DMS 273 (cell line): ENCODE results near the gene ZFP69.
"Not testable (repeated sequence)": the region's sequence is repeated elsewhere in the genome, so short reads cannot be mapped to it uniquely, and the experiment has no call there.

Source experiments
- DNase-seq: peaks from one replicate; lab custom pipeline; 2025; ENCODE audit not compliant: unreplicated experiment; lab: John Stamatoyannopoulos, UW

ZFP69 gene

DNA sequence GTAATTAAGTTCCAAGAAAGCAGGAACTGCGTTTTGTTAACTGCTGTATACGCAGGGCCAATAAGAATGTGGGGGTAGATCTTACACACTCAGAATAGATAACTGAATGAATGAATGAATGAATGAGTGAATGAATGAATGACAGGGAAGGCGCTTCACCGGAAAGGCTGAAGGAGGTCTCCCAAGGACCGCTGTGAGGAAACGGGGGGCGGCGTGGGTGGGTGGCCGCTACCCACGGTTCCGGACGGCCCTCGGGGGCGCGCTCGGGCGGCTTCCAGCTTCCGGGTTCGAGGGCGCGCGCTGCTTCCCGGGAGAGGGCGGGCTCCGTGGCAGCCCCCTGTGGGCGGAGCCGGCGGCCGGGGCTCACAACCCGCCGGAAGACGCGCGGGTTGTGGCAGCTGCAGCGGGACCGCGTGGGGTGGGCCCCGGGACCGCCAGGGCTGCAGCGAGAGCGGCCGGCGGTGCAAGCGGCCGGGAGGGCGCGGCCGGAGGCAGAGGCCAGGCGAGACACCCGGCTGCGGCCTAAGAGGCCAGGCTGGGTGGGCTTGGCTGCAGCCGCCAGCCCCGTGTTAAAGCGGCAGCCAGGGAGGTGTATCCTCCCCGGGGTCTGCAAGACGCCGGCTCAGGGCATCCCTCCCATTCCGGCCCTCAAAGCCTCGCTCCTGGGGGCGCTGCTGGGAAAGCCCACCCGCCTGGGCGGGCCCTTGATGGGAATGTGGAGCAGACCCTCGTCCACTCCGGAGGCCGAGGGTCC, at the start of gene ZFP69:
Gene ZFP69, plus strand, starts transcription at position 367 of the 754 bp plus-strand sequence. CDS start 2,072 bp downstream, outside the sequence.
- DNase-seq, result peak; percentile 100

DNA sequence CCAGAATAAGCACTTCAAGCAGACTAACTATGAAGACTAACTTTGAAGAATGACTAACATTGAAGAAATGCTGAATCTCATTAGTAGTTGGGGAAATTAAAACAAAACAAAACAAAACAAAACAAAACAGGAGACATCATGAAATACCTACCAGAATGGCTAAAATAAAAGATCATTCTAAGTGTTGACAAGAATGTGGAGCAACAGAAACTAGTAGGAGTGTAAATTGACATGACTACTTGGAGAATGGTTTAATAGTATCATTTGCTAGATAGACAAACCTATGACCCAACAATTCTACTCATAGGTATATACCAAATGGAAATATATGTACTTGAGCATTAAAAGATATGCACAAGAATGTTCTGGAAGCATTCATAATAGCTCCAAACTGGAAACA, 45.7 kb upstream of the ZFP69 start:
- no peak for DNase-seq

DNA sequence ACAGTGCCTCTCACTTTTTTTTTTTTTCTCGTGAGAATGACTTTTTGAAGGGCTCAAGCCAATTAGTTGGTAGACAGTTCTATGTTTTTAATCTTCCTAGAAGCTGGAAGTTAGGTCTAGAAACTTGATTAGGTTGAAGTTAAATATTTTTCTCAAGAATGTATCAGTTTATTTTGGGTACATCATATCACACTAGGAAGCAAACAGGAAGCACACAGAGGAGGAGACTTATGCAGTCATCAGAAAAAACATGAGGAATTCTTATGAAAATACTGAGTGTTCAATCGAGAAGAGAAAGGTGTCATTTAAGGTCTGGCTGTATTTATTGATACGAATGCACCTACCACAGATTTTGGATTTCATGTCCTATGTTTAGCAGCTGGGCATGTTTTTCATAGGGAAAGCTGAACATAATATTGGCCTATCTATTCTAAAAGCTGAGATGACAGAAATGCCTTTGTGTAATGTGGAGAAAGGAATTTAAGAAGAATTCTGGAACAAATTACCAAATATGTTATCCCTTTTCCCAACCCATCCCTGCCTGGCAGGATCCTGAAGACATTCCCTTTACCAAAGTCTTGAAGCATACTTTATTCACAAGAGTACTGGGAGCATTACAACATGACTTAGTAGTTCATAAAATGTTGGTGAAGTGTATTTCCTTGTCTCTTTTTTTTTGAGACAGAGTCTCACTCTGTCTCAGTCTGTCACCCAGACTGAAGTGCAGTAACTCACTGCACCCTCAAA, 44.3 kb upstream of the ZFP69 start:
- no peak for DNase-seq

DNA sequence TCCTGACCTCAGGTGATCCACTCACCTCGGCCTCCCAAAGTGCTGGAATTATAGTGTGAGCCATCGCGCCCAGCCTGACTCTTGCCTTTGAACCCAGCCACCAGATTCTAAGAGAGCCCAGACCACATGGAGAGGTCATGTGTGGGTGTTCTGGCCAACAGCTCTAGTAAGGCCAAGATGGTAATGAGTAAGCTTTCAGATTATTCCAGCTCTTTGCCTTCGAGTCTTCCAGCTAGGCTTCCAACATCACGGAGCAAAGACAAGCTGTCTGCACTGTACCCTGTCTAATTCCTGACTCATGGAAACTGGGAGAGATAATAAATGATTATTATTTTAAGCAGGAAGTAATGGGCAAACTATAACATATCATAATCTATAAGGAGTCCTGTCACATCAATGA, 41.6 kb upstream of the ZFP69 start:
- DNase-seq, result no peak

- DNase-seq, result no peak
Observed at GRCh38 chr1:40435876-40436275, 41.2 kb upstream of the ZFP69 start.

DNA sequence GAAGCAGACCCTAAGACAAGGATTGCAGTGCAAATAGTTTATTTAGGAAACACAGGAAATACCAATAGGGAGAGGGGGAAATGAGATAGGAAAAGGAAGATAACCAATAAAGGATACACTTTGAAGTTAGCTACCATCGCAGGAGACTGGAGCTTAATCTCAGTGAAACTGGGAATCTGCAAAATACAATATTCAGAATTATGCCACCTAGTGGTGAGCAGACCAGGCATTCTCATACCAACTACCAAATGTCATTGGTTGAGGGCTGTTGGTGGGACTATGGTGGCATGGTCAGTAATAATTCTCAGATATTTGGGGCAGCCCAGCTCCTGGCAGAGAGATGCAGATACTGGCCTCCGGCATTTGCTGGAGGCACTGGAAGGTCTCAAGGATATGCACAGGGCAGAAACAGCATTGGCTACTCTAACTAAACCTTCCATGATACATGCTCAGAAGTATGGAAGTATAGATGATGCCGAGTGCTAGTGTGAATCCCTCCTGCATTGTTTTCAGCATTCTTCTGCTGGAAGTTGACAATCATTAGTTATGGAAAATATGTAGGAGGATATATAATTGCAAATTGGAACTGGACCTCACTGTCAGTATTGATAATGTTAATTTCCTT, 38.6 kb upstream of the ZFP69 start:
- DNase-seq, result peak; percentile 99

GRCh38 chr1:40439247-40439646, 37.8 kb upstream of the ZFP69 start:
- no peak for DNase-seq

- DNase-seq, result peak; percentile 100
Observed at GRCh38 chr1:40449684-40450494, 27.2 kb upstream of the ZFP69 start, which contains the start of gene ZFP69B. Gene ZFP69B, plus strand, starts transcription at chr1:40450476. Its CDS starts 486 bp downstream, at chr1:40450962.

DNA sequence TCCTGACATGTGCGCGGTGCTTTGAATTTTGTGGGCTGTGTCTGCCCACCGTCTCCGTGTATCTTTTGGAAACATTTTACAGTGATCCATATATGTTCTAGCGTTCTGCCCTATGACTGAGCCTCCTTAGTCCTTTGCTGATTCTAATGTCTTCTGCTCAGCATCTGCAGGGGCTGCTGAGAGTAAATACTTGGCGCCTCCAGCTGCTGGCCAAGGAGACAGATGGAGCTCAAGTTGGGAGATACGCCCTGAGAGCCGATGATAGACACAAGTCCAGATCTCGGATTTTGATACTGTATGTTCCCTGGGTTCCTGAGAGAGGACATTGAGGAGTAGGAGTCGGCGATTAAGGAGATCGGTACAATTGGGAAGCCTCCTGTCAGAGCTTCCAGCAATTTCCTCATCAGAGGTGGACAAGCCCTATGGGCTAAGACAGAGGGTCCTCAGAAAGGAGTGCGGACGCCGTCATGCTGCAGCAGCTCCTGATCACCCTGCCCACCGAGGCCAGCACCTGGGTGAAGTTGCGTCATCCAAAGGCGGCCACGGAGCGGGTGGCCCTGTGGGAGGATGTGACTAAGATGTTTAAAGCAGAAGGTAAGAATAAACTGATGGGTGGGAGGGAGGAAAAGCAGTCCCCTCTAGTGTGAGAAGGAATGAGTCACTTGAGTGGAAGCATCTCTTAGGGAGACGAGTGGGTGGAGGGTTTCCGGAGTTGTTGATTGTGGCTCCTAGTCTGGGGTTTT, 26.4 kb upstream of the ZFP69 start:
- peak; percentile 100 for DNase-seq

GRCh38 chr1:40451238-40451585, 25.9 kb upstream of the ZFP69 start:
- DNase-seq, result peak; percentile 96

GRCh38 chr1:40454873-40455272, 22.2 kb upstream of the ZFP69 start:
- no peak for DNase-seq

DNA sequence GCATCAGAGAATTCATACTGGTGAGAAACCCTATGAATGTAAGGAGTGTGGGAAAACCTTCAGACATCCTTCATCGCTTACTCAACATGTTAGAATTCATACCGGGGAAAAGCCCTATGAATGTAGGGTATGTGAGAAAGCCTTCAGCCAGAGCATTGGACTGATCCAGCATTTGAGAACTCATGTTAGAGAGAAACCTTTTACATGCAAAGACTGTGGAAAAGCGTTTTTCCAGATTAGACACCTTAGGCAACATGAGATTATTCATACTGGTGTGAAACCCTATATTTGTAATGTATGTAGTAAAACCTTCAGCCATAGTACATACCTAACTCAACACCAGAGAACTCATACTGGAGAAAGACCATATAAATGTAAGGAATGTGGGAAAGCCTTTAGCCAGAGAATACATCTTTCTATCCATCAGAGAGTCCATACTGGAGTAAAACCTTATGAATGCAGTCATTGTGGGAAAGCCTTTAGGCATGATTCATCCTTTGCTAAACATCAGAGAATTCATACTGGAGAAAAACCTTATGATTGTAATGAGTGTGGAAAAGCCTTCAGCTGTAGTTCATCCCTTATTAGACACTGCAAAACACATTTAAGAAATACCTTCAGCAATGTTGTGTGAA, 14.0 kb upstream of the ZFP69 start:
- DNase-seq, result peak; percentile 96

GRCh38 chr1:40469327-40469726, 7.8 kb upstream of the ZFP69 start:
- no peak for DNase-seq

DNA sequence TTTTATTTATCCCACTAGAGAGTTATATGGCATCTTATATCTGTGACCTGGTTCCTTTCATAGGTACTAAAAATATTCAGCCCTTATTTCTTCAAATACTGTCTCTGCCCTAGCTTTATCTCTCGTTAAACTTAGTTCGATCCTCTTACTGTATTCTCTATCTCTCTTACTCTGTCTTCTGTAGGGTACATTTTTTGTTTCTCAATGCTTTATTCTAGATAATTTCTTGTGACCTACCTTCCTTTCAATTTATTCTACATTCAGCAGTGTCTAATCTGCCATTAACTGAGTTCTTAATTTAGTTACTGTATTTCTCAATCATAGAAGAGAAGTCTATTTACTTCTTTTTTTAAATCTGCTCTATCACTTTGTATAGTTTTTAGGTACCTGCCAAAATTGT, 1.8 kb upstream of the ZFP69 start:
- no peak for DNase-seq

DNA sequence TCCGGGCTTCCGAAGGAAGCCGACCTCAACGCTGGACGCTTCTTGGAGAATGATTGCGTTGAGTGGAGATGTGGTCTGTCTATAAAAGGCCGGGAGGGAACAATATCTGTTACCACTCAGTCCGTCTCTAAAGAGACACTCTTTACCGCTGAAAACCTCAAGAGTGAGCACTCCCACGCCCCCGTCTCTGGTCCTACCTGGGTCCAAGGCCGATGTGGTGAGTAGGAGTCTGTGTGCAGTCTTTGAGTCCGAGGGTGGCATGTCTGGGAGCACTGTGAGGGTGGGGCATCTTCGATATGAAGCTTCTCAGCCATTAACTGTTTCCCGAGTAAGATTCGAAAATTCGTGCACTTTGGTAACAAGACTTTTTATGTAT, 576 bp downstream of the ZFP69 start:
- peak; percentile 99 for DNase-seq

GRCh38 chr1:40478276-40478675, 1.2 kb downstream of the ZFP69 start:
- DNase-seq, result peak; percentile 95

DNA sequence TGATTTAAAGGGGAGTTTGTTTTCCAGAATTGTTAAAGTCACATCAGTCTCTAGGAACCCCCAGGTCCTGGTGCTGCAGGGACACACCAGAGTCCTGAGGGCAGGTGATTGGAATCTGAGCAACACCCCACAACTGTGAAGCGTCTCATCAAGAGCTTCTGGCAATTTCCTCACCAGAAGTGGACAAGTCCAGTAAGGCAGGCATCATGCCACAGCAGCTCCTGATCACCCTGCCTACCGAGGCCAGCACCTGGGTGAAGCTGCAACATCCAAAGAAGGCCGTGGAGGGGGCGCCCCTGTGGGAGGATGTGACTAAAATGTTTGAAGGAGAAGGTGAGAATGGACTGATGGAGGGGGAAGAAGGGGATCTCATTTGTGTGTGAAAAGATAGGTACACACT, 2.1 kb downstream of the ZFP69 start:
- no peak for DNase-seq

- DNase-seq, result peak; percentile 87
Observed at GRCh38 chr1:40495315-40495903, 18.3 kb downstream of the ZFP69 start.

DNA sequence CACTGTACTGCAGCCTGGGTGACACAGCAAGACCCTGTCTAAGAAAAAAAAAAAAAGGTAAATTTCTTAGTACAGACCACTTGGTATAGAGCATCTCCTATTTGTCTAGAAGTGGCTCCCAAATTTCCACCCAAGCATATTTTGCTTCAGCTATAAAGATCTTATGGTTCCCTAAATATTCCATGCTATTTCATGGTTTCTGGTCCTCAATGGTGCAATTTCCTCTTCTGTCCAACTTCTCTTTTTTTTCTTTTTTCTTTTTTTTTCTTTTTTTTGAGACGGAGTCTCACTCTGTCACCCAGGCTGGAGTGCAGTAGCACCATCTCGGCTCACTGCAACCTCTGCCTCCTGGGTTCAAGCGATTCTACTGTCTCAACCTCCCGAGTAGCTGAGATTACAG, 25.6 kb downstream of the ZFP69 start:
- DNase-seq, result not testable (repeated sequence)

- DNase-seq, result no peak
Observed at GRCh38 chr1:40507973-40508372, 30.9 kb downstream of the ZFP69 start.
